ENCODE results near the gene KDELR1. TPM values are rescaled to one million over a fixed set of nuclear protein-coding genes. Genes with fewer than 3 reads are reported as not detected.

The KDELR1 gene
- total RNA-seq, 1 experiment from 2014 or later, result 113 TPM

GRCh38 chr19:48354332-48354992 is 36.9 kb downstream of the KDELR1 start:
- POLR2A ChIA-PET, result interaction anchor here (2.4 kb wide), 1 partner anchor 9 kb away, joined by 10 read pairs; the partner anchor contains the start of genes SYNGR4 and TMEM143
- DNase-seq (ENCODE audit: unreplicated experiment), result no peak
- Mint-ChIP-seq H3K27ac (ENCODE audit: low read depth, unreplicated experiment) (no peak overlapping the region), H3K4me1 (ENCODE audit: insufficient read depth, unreplicated experiment) (no peaks in the 10 kb centered on the region), H3K27me3 (ENCODE audit: insufficient read depth, unreplicated experiment) (no peaks in the 10 kb centered on the region), H3K36me3 (ENCODE audit: insufficient read depth, unreplicated experiment) (peaks cover 14% of the 10 kb centered on the region), H3K4me3 (ENCODE audit: unreplicated experiment) (no peak overlapping the region), H3K9me3 (ENCODE audit: unreplicated experiment) (no peaks in the 10 kb centered on the region)
- intact Hi-C loops (cut with micrococcal nuclease), result no loop called here
- BruUV-seq (replicated peaks), result no TSS peak
- TF ChIP-seq CTCF (IDR thresholded peaks at IDR 0.05; ENCODE audit: unreplicated experiment), result no peak
- CTCF ChIA-PET, result interaction anchor here (0.6 kb wide), 1 partner anchor 59 kb away, joined by 3 read pairs; no protein-coding TSS in a partner anchor

GRCh38 chr19:48353677-48354076 is 37.7 kb downstream of the KDELR1 start:
- POLR2A ChIA-PET, result interaction anchor here (0.6 to 2.4 kb wide), 2 partner anchors 10 to 1623 kb away, joined by 4 to 10 read pairs; partner anchors contain the start of genes SYNGR4 and TMEM143

GRCh38 chr19:48351341-48351752 is 40.0 kb downstream of the KDELR1 start:
- H3K27ac Mint-ChIP-seq (ENCODE audit: low read depth, unreplicated experiment), result no peak overlapping the region
- intact Hi-C loops (cut with micrococcal nuclease), result no loop called here
- no peaks in the 10 kb centered on the region for H3K27me3 Mint-ChIP-seq (ENCODE audit: insufficient read depth, unreplicated experiment)
- no peak overlapping the region for H3K4me3 Mint-ChIP-seq (ENCODE audit: unreplicated experiment)
- no peaks in the 10 kb centered on the region for H3K9me3 Mint-ChIP-seq (ENCODE audit: unreplicated experiment)
- peak; percentile 70 for TF ChIP-seq CTCF (IDR thresholded peaks at IDR 0.05; ENCODE audit: unreplicated experiment)
- peak; percentile 74 for DNase-seq (ENCODE audit: unreplicated experiment)
- no peaks in the 10 kb centered on the region for H3K4me1 Mint-ChIP-seq (ENCODE audit: insufficient read depth, unreplicated experiment)
- peaks cover under 1% of the 10 kb centered on the region for H3K36me3 Mint-ChIP-seq (ENCODE audit: insufficient read depth, unreplicated experiment)
- BruUV-seq (replicated peaks), result no TSS peak
- POLR2A ChIA-PET, result interaction anchor here (1.3 kb wide), 1 partner anchor 10 kb away, joined by 5 read pairs; no protein-coding TSS in a partner anchor
- CTCF ChIA-PET, result interaction anchor here (0.8 to 1.6 kb wide), 4 partner anchors 10 to 40 kb away, joined by 4 to 5 read pairs (median 4); partner anchors contain the start of gene KDELR1

More at GRCh38 chr19:48353677-48354076, 37.7 kb downstream of the KDELR1 start:
- H3K4me3 Mint-ChIP-seq (ENCODE audit: unreplicated experiment), result no peak overlapping the region
- CTCF ChIA-PET, result interaction anchor here (0.6 to 0.7 kb wide), 3 partner anchors 9 to 201 kb away, joined by 3 to 4 read pairs (median 3); no protein-coding TSS in a partner anchor
- no TSS peak for BruUV-seq (replicated peaks)
- H3K27me3 Mint-ChIP-seq (ENCODE audit: insufficient read depth, unreplicated experiment), result no peaks in the 10 kb centered on the region
- H3K36me3 Mint-ChIP-seq (ENCODE audit: insufficient read depth, unreplicated experiment), result peaks cover 14% of the 10 kb centered on the region
- no peak overlapping the region for H3K27ac Mint-ChIP-seq (ENCODE audit: low read depth, unreplicated experiment)
- H3K4me1 Mint-ChIP-seq (ENCODE audit: insufficient read depth, unreplicated experiment), result no peaks in the 10 kb centered on the region
- TF ChIP-seq CTCF (IDR thresholded peaks at IDR 0.05; ENCODE audit: unreplicated experiment), result no peak
- intact Hi-C loops (cut with micrococcal nuclease), result no loop called here
- H3K9me3 Mint-ChIP-seq (ENCODE audit: unreplicated experiment), result no peaks in the 10 kb centered on the region
- no peak for DNase-seq (ENCODE audit: unreplicated experiment)

- BruUV-seq (replicated peaks), result no TSS peak
- no peaks in the 10 kb centered on the region for H3K27me3 Mint-ChIP-seq (ENCODE audit: insufficient read depth, unreplicated experiment)
- no peak overlapping the region for H3K4me3 Mint-ChIP-seq (ENCODE audit: unreplicated experiment)
- peaks cover 4% of the 10 kb centered on the region for H3K36me3 Mint-ChIP-seq (ENCODE audit: insufficient read depth, unreplicated experiment)
- intact Hi-C loops (cut with micrococcal nuclease), result no loop called here
- H3K9me3 Mint-ChIP-seq (ENCODE audit: unreplicated experiment), result no peaks in the 10 kb centered on the region
- no peak for TF ChIP-seq CTCF (IDR thresholded peaks at IDR 0.05; ENCODE audit: unreplicated experiment)
- no peaks in the 10 kb centered on the region for H3K4me1 Mint-ChIP-seq (ENCODE audit: insufficient read depth, unreplicated experiment)
- ChIA-PET POLR2A (interaction anchor here (1.3 kb wide), 1 partner anchor 10 kb away, joined by 5 read pairs; no protein-coding TSS in a partner anchor), CTCF (interaction anchor here (0.6 to 1.6 kb wide), 5 partner anchors 10 to 63 kb away, joined by 3 to 5 read pairs (median 4); partner anchors contain the start of gene KDELR1)
- no peak overlapping the region for H3K27ac Mint-ChIP-seq (ENCODE audit: low read depth, unreplicated experiment)
- DNase-seq (ENCODE audit: unreplicated experiment), result no peak
Measured at GRCh38 chr19:48350856-48351255, 40.5 kb downstream of the KDELR1 start.

Measured in MCF 10A (cell line).